DOHH2 (cell line): ENCODE measurements around the gene INSRR.

Experiments
- CTCF ChIP-seq: fragments of 200-600 bp; sonication (generic); IDR thresholded peaks from one replicate; pipeline ENCODE4 v1.5.1; 2014; ENCODE audit warnings: antibody characterized with exemption, mild to moderate bottlenecking, low read depth, low read length; ENCODE audit not compliant: poor library complexity, severe bottlenecking
- EZH2phosphoT487 ChIP-seq: fragments of 200-600 bp; sonication (generic); IDR thresholded peaks from 2 replicates; pipeline ENCODE4 v1.6.1; 2017; ENCODE audit warnings: borderline replicate concordance, mild to moderate bottlenecking, antibody characterized with exemption, low read length, moderate library complexity, mixed read lengths

- TF ChIP-seq CTCF (no peak), EZH2phosphoT487 (no peak)
Observed at GRCh38 chr1:156845055-156845952, 13.6 kb downstream of the INSRR start.
